Measurements from ENCODE around the gene TEX12.

- TF ChIP-seq, protein P1, sequence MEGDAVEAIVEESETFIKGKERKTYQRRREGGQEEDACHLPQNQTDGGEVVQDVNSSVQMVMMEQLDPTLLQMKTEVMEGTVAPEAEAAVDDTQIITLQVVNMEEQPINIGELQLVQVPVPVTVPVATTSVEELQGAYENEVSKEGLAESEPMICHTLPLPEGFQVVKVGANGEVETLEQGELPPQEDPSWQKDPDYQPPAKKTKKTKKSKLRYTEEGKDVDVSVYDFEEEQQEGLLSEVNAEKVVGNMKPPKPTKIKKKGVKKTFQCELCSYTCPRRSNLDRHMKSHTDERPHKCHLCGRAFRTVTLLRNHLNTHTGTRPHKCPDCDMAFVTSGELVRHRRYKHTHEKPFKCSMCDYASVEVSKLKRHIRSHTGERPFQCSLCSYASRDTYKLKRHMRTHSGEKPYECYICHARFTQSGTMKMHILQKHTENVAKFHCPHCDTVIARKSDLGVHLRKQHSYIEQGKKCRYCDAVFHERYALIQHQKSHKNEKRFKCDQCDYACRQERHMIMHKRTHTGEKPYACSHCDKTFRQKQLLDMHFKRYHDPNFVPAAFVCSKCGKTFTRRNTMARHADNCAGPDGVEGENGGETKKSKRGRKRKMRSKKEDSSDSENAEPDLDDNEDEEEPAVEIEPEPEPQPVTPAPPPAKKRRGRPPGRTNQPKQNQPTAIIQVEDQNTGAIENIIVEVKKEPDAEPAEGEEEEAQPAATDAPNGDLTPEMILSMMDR (IDR thresholded peaks at IDR 0.05): no peak
- no peak for TF ChIP-seq POLR2A (IDR thresholded peaks at IDR 0.05)
Measured at GRCh38 chr11:112200252-112200651, 33.1 kb downstream of the TEX12 start.

Measured in vagina (tissue), 2 donors.